ENCODE measurements around the gene POU6F2. TPM values are rescaled to one million over a fixed set of nuclear protein-coding genes. Genes with fewer than 3 reads are reported as not detected.

The POU6F2 gene
- total RNA-seq, 1 experiment from 2014 or later: 0.27 TPM

GRCh38 chr7:39293056-39293823 lies 315.5 kb downstream of the POU6F2 start:
- no peaks in the 10 kb centered on the region for H3K4me1 ChIP-seq (ENCODE audit: control insufficient read depth in 1 of 2, insufficient read depth in 2 of 2, low read length in 2 of 2)
- DNase-seq (ENCODE audit: low read depth, low spot score) (no peak), ATAC-seq (no peak)
- H3K9me3 ChIP-seq (ENCODE audit: control insufficient read depth in 1 of 2, insufficient read depth in 1 of 2, low read depth in 1 of 2, low read length in 2 of 2): no peaks in the 10 kb centered on the region
- RAD21 ChIA-PET (ENCODE audit: low non-redundant PET in 1 of 2, low total read pairs in 2 of 2, uncharacterized antibody in 2 of 2, unreplicated experiment in 2 of 2): no interaction called here
- H3K36me3 ChIP-seq (ENCODE audit: control insufficient read depth in 1 of 2, insufficient read depth in 2 of 2, low read length in 2 of 2): no peaks in the 10 kb centered on the region
- CTCF ChIA-PET: no interaction called here
- POLR2A ChIA-PET: no interaction called here
- H2AFZ ChIP-seq (ENCODE audit: low read depth, low read length, poor library complexity, severe bottlenecking): no peak overlapping the region
- H3K9me2 ChIP-seq (ENCODE audit: insufficient read depth): no peaks in the 10 kb centered on the region
- BruUV-seq (replicated peaks): no TSS peak
- no peak overlapping the region for H3K9ac ChIP-seq (ENCODE audit: low read length)
- H3K4me3 ChIP-seq (replicated peaks in 1 of 2; ENCODE audit: low read depth in 1 of 2, low read length in 2 of 2): no peak overlapping the region
- H3K4me2 ChIP-seq (ENCODE audit: low read length): no peak overlapping the region
- intact Hi-C loops (cut with micrococcal nuclease): no loop called here
- no peaks in the 10 kb centered on the region for H3K79me2 ChIP-seq (ENCODE audit: insufficient read depth, low read length)
- H4K20me1 ChIP-seq (ENCODE audit: insufficient read depth): no peaks in the 10 kb centered on the region
- TF ChIP-seq SP1 (IDR thresholded peaks at IDR 0.05; ENCODE audit: low read depth): no peak
- TF ChIP-seq POLR2AphosphoS5 (IDR thresholded peaks at IDR 0.05; ENCODE audit: low read depth, low read length): no peak
- TF ChIP-seq ZBTB33 (IDR thresholded peaks at IDR 0.05; ENCODE audit: extremely low read depth, insufficient replicate concordance, low read length): no peak
- no peak for TF ChIP-seq SRF (IDR thresholded peaks at IDR 0.05; ENCODE audit: low read depth)
- TF ChIP-seq SIN3A (IDR thresholded peaks at IDR 0.05; ENCODE audit: low read depth): no peak
- TF ChIP-seq FOSL1 (IDR thresholded peaks at IDR 0.05; ENCODE audit: low read depth): no peak
- no peak for TF ChIP-seq POLR2A (IDR thresholded peaks at IDR 0.05; ENCODE audit: borderline replicate concordance, extremely low read depth, insufficient read depth, insufficient read length)
- TF ChIP-seq JUND (IDR thresholded peaks at IDR 0.05): no peak
- no peak for TF ChIP-seq EZH2 (IDR thresholded peaks at IDR 0.05)
- no peak for TF ChIP-seq MAX (IDR thresholded peaks at IDR 0.05)
- TF ChIP-seq TCF7L2 (IDR thresholded peaks at IDR 0.05; ENCODE audit: borderline replicate concordance, extremely low read depth, insufficient read depth, insufficient read length): no peak
- TF ChIP-seq CEBPB (IDR thresholded peaks at IDR 0.05; ENCODE audit: low read depth): no peak
- TF ChIP-seq YY1 (IDR thresholded peaks at IDR 0.05; ENCODE audit: extremely low read depth, insufficient replicate concordance, low read depth, low read length): no peak
- TF ChIP-seq RAD21 (IDR thresholded peaks at IDR 0.05; ENCODE audit: low read depth): no peak
- TF ChIP-seq EZH2phosphoT487 (IDR thresholded peaks at IDR 0.05; ENCODE audit: borderline replicate concordance): no peak
- TF ChIP-seq EGR1 (IDR thresholded peaks at IDR 0.05; ENCODE audit: low read depth): no peak
- H3K27me3 ChIP-seq (ENCODE audit: insufficient read depth, low read length): peaks cover 35% of the 10 kb centered on the region
- H3K27ac ChIP-seq (ENCODE audit: low read depth, low read length): no peak overlapping the region
